Epithelial cell of esophagus (primary cell): Measurements from ENCODE around the gene ATXN7L1.
A peak's percentile ranks its signal among the peaks of the same experiment; 100 is the strongest.

ENCODE experiments used
- DNase-seq: peaks from one replicate; pipeline ENCODE4 v3.0.0; 2010; ENCODE audit warnings: low read depth
- H3K4me3 ChIP-seq: 2 replicates; pipeline ENCODE4 v1.5.1; 2011; ENCODE audit warnings: mild to moderate bottlenecking, low read length, control low read depth
- TF ChIP-seq, protein P1 (sequence below): IDR thresholded peaks from 2 replicates; pipeline ENCODE4 v1.5.1; 2011; ENCODE audit warnings: low read depth, mild to moderate bottlenecking, low read length, control low read depth, inconsistent platforms; ENCODE audit not compliant: insufficient read depth; ENCODE audit errors: missing control alignments

The ATXN7L1 gene

DNA sequence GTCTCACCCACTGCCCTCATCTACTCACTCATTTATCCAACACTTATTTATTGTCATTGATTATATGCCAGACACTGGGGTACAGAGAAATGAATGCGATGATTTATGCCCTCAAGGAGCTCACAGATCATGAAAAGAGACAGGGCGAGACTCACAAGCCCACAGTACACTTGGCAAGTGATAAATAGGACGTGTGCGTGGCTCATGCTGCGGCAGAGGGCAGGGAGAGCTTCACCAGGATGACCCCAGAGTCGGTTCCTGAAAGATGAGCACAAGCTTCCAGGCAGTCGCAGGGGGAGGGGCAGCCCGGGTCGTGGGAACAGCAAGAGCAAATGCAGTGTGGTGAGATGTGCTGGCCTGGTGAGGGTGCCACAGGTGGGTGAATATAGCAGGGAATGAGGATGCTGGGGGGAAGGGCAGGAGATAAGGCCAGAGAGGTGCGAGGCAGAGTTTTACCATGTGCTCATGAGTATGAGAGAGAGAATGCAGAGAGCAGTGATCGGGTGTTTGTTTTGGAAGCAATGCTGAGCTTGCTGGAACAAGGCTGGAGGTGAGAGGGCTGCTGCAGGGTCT is 70.9 kb downstream of the ATXN7L1 start:
- no peak overlapping the region for H3K4me3 ChIP-seq
- TF ChIP-seq, protein P1, sequence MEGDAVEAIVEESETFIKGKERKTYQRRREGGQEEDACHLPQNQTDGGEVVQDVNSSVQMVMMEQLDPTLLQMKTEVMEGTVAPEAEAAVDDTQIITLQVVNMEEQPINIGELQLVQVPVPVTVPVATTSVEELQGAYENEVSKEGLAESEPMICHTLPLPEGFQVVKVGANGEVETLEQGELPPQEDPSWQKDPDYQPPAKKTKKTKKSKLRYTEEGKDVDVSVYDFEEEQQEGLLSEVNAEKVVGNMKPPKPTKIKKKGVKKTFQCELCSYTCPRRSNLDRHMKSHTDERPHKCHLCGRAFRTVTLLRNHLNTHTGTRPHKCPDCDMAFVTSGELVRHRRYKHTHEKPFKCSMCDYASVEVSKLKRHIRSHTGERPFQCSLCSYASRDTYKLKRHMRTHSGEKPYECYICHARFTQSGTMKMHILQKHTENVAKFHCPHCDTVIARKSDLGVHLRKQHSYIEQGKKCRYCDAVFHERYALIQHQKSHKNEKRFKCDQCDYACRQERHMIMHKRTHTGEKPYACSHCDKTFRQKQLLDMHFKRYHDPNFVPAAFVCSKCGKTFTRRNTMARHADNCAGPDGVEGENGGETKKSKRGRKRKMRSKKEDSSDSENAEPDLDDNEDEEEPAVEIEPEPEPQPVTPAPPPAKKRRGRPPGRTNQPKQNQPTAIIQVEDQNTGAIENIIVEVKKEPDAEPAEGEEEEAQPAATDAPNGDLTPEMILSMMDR = no peak
- DNase-seq = peak; percentile 10

DNA sequence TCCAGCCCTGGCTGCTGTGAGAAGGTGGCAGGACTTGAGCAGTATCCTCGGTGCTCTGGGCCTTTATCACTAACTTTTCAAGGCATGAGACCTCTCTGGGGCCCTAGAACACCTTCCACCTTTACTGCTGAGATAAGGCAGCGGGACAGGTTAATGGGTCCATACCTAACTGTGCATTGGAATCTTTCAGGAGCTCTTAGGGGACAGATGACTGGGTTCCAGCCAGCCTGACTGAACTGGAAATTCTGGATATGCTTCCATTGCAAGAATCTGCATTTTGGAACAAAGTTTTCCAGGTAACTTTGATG is 73.0 kb downstream of the ATXN7L1 start:
- DNase-seq = no peak
- TF ChIP-seq, protein P1 = no peak
- H3K4me3 ChIP-seq = no peak overlapping the region

DNA sequence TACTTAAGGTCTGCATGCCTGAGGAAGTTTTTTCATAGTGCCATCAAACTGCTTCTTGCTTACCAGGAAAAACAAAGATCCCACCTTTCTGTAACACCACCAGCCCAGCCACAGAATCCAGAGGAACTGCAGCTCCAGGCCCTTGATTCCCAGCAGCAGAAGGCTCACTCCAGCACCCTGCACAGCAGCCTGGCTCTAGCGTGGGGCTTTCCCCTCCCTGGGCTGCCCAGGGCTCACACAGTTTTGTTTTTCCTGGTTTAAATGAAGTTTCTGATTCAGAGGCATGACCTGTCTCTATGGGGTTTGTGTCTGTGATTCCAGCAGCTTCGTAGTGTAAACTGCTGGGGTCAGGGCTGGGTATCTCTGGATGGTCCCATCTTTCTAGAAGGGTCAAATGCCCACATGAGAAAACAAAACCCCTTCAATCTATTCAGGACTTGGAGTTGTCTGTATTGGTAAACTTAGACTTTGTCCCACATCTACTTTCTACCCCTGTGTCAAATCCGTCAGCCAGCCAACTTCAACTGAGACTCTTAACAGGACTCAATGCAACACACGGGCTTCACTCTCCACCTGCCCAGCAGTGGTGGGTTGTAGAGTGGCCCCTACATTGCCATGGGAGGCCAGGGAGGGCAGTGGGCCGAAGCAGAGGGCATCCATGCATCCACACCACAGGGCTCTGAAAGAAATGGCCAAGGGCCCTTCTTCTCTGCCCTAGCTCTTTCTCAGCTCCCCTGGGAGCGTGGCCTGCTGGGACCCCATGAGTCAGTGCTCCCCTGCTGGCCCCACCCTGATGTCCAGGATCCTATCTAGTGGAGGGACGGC is 73.6 kb downstream of the ATXN7L1 start:
- no peak overlapping the region for H3K4me3 ChIP-seq
- DNase-seq = peak; percentile 15
- TF ChIP-seq, protein P1 = no peak

DNA sequence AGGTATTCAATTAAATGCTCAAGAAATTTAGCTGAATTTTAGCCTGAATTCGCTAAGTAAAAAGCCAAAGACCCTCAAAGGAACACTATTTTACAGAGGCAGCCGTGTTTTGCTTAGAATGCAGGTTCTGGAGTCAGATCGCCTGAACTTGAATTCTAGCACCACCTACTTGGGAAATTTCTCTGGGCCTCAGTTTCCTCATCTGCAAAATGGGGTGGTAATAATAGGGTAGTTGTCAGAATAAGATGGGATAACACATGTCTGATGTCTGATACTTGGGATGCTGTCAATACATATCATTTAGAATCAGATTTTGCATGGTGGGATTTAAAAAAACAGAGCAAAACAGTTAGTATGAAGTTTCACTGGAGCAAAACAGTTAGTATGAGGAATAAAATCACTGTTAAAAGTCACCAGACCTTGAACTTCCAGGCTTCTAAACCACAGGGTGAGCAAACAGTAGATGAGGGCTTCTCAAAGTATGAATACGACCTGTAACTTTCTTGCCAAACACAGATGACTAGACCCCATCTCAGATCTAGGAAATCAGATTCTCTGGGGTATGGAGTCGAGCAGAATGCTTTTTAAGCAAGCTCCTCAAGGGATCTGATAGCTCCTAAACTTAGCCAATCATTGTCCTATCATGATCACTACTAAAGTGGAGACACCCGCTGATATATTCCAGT is 75.4 kb downstream of the ATXN7L1 start:
- H3K4me3 ChIP-seq = no peak overlapping the region
- TF ChIP-seq, protein P1 = no peak
- no peak for DNase-seq

DNA sequence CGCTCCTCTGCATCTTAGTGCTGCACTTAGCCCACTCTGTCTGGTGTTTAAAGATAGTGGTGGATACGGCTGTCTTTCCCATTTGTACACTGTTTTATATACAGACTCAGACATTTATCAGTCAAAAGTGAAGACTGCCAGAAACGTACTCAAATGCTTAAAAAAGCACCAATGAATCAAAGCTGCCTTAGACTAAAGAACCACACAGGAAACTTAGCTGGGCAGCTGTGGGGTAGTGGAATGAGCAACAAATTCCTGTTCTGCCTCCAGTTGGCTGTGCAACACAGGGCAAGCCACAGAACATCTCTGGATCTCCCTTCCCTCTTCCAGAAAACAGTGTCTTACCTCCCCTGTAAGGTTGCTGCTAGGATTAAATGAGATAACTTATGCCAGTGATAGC is 76.0 kb downstream of the ATXN7L1 start:
- DNase-seq = no peak
- TF ChIP-seq, protein P1 = no peak
- no peak overlapping the region for H3K4me3 ChIP-seq

DNA sequence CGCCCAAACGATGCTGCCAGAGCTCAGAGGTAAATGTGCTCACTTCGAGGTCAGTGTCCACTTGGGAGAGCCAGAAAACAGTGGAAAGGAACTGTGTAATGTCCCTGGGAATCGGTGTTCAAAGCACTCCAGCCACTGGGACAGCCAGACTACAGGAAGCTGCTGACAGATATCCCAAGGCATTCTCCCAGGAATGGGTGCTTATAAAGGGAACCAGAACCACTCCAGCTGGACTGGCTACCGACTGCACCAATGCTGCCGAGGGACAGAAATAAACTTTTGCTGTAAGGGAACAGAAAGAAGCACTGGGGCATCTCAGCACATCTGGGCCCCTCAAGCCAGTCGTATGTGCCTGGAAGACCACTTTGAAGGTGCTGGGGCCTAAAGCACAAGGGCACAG is 76.7 kb downstream of the ATXN7L1 start:
- no peak overlapping the region for H3K4me3 ChIP-seq
- DNase-seq = no peak
- TF ChIP-seq, protein P1 = no peak
